HG03442 (cell line): ENCODE data around the gene YIPF3.

ENCODE experiments used
- ATAC-seq: cut with Tn5 transposase; IDR thresholded peaks from one replicate; pipeline ENCODE4 v1.9.1; 2021; ENCODE audit warnings: mild to moderate bottlenecking, moderate library complexity; ENCODE audit not compliant: unreplicated experiment

Gene YIPF3

DNA sequence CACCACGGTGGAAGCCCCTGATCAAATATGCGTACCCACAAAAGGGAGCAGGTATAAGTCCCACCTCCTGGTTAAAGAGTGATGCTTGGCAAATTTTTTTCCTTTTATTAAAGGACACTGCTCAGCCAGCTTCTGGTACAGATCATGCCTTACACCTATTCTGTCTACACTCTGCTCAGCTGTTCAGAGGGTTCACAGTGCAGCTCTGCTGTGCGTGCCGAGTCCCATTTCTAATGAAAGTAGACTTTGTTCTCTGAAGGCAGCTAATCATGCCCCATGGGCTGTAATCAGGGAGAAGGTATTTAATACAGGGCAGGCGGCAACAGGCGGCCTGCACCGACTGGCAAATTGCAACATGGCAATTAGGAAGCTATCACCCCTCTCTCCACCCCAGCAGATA lies 22.9 kb downstream of the YIPF3 start:
- no peak for ATAC-seq

GRCh38 chr6:43493230-43493629 lies 23.5 kb downstream of the YIPF3 start:
- no peak for ATAC-seq

DNA sequence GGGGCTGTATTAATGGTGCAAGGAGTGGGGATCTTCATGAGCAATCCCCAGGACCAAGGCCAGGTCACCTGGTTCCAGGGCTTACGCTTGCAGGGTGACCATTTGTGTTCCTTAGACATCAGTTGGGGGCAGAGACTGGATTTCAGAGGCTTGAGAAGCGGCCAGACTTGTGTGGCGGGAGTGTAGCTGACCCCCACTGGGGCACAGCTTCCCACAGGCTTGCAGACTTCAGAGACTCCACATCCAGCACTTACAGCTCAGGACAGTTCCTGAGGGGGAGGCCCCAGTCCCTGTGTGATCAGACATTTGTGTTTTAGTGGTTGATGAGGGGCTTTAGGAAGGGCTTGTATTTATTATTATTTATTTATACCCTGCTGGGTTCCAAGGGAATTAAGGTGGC lies 24.1 kb downstream of the YIPF3 start:
- ATAC-seq: no peak

DNA sequence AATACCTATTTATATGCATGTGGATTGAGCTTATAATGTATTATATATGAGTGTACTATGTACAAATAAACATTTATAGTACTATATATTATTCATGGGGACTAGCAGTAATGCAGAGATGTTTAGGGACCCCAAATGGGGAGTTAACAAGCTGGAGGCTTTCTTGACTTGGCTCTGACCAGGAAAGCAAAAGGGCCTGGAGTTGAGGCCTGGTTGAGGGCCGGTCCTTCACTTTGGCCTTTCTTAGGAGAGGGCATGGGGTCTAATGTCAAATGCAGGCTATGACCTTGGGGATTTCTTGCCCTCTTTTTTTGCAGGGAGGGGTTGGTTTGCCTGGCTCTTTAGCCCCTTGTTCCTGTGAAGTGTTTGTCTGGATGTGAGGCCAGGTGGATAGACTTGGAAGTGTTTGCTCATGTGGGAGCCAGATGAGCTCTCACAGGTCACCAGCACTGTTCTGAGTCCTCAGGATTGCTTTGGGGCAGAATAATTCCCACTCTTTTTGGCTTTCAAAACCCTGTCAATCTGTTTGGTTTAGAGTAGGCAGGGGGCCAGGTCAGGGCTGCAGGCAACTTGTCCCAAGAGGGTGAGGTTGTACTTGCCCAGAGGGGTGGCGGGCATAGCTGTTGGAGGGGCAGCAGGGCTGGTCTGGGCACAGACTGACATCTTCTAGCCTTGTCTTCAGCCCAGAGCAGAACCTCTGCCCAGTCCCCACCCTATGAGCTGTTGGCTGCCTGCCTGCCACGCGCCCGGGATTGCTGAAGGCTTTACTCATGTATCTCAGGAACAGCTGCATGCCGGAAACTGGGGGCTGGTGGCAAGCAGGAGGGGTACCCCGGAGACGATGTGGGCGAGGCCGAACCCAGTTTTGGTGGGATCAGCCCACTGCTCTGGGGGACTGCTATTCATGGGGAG lies 24.7 kb downstream of the YIPF3 start:
- no peak for ATAC-seq

DNA sequence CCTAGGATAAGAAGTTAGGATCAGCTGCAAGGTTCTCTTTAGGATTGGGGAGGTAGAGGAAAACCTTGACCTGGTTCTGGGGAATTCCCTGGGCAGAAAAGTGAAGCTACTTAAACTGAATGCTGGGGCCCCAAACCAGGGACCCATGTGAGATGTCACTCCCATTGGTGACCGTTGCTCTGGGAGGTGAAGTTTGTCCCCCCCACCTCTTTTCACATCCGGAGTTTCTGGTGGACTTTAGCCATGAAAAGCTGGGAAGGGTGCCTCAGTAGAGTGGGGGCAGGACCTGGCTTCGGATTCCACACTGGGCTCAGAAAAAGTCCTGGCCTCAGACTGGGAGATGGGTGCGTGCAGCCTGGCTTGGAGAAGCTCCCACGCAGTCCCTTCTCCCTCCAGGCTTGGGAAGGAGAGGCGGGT lies 26.2 kb downstream of the YIPF3 start:
- ATAC-seq: no peak

GRCh38 chr6:43489277-43490072 lies 27.3 kb downstream of the YIPF3 start:
- no peak for ATAC-seq

DNA sequence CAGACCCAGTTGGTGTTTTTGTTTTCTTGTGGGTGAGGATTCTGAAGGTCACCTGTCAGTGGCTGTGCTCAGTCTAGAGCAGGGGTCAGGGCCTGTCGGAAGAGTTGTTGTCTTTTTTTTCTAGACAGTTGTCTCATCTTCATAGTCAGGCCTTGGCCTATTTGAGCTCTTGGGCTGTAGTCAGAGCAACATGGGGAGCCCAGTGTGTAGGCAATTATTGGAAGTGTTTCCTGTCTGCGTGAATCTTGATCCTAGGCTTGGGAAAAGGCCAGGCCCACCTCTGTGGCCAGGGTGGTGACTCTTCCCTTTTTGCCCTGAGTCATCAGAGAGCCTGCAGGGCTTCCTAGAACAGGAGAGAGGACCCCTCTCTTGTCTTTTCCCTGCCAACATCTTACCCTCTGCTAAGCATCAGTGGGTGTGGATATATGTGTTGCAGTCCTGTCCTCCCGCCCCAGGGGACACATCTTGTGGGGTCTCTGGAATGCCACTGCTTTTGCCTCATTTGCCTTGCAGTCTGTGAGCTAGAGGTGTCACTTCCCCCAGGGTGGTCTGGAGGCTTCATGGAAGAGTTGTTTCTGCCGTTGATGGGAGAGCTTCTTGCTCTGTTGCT lies 28.0 kb downstream of the YIPF3 start:
- no peak for ATAC-seq

- no peak for ATAC-seq
Measured at GRCh38 chr6:43481591-43482236, 35.0 kb downstream of the YIPF3 start.

DNA sequence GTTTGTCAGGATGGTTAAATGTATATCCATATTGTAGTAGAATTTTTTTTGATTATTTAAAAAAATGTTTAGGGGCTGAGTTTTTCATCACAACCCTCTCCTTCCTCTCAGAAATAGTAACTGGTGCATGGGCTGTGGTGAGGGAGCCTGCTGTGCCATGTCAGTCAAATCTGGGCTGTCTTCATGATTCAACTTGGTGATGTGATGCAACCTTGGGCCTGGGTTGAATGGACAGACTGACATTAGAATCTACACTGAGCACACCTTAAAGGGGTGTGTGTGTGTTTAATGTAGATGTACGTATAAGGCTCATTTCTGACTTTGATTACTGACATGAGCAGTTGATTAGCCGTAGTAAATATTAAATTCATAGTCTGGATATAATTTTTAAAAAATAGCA lies 35.7 kb downstream of the YIPF3 start:
- no peak for ATAC-seq

DNA sequence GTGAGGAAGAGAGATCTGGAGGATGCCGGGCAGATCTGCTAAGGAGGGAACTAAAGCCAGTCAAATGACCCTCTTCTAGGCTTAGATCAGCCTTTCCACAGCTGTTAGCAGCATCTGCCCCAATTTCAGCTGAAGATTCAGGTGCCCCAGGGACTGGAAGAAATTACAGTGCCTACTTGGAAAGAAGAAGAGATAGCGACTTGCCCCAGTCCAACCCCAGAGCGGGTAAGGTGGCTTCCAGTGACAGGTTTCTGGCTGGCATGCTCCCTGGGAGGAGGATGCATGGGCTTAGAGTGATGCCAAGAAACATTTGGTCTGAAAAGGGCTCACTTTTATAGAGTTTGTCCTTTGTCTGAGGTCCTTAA lies 38.7 kb downstream of the YIPF3 start:
- no peak for ATAC-seq

- peak; percentile 93 for ATAC-seq
Measured at GRCh38 chr6:43477235-43478007, 39.3 kb downstream of the YIPF3 start, which contains the start of gene TJAP1. TJAP1 (plus strand) TSS chr6:43477570; CDS start chr6:43499002, 21,432 bp downstream.

GRCh38 chr6:43476746-43477145 lies 40.0 kb downstream of the YIPF3 start:
- no peak for ATAC-seq

DNA sequence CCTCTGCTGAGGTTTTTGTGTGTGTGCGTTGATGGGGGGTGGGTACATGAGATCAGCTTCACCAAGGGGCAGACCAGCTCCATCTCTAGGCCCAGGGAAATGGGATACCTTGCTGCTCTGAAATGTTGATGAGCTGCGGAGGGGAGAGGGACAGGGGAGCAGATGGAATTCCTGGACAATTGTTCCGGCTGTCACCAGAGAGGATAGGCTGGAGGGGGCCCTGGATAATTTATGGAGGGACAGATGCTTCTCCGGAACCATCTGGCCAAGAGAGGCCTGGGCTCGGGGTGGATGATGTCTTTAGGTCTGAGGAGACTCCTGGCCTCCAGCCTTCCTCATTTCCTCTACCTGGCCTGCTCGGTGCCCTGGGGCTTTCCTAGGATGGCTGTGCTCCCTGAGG lies 41.2 kb downstream of the YIPF3 start:
- ATAC-seq: no peak

DNA sequence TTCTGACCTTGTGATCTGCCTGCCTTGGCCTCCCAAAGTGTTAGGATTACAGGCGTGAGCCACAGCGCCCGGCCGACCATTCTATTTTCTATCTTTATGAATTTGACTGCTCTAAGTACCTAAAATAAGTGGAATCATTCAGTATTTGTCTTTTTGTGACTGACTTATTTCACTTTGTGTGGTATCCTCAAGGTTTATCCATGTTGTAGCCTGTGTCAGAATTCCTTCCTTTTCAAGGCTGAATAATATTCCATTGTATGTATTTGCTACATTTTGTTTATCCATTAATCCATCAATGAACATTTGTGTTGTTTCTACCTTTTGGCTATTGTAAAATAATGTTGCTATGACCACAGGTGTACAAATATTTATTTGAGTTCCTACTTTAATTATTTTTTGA lies 44.2 kb downstream of the YIPF3 start:
- no peak for ATAC-seq

- ATAC-seq: no peak
Measured at GRCh38 chr6:43471399-43471798, 45.3 kb downstream of the YIPF3 start.

GRCh38 chr6:43469947-43470346 lies 46.8 kb downstream of the YIPF3 start:
- ATAC-seq: no peak

DNA sequence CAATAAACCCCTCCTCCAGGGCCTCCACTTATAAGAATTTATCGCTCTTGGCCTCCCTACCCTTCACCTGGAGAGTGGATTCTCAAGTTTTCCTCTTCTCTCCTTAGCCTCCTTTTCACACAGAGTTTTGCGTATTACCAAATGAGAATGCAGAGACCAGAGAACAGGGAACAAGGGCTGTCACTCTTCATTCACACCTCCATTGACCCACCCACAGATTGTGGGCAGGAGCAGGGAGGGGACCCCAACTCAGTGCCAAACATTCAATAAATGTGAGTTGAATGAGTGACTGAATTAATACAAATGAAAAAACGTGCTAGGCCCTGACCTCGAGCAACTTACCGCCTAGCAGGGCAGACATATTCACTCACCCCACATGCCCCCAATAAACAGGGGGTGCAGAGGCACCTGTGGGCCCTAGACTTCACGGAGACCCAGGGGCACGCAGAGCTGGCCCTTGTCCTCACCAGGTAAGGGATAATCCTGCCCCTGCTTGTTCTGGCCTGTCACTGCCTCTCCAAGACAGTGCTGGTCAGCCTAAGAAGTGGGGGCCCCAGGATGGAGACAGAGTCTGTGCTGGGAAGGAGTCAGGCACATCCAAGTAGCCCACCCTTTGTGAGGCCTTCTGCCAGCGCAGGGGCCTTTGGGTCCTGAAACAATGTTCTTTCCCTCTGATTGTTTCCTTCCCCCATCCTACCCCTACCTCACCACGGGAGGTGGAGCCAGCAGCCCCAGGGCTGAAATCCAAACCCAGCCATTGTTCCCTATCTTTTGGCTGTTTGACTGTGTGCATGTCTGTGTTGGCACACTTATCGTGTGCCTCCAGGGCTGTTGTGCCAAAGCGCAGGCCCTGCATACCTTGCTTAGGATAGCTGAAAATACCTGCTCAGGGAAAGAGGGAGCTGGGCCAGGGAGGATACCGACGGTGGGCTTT lies 47.7 kb downstream of the YIPF3 start:
- no peak for ATAC-seq

DNA sequence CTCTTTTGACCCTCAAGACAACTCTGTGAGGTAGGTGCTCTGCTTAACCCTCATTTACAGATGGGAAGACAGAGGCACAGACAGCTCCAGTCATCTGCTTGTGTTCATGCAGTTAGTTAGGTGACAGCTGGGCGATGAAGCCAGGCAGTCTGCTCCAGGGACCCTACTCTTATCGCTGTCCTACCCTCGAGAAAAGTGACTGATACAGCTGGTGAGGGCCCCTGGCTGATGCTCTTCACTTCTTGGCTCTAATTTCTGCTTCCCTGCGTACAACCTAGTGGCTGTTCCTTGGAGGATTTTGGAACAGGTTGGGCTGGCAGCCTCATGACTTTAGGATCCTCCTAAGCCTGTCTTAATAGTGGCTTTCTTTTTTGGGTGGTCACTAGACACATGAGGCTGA lies 48.5 kb downstream of the YIPF3 start:
- no peak for ATAC-seq

DNA sequence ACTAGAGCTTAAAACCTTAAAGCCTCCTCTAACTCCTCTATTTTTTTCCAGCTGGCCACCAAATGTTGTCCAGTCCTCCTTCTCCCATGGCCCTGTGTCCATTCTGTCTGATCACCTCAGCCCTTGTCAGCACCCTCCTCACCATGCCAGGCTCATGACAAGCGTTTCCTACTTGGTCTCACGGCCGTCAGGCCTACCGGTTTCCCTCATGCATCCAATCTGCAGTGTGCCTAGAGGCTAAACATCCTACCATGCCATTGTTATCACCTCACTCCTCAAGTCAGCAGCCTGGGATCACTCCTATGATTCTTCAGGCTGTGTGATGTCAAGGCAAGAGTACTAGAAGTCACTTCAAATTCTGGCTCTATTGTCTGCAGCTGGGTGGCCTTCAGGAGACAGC lies 49.0 kb downstream of the YIPF3 start:
- no peak for ATAC-seq
